NB4 (cell line): ENCODE data around the gene LMO1.
A peak's percentile ranks its signal among the peaks of the same experiment; 100 is the strongest.

Experiments used
- DNase-seq: peaks from one replicate; pipeline ENCODE4 v3.0.0; 2010; ENCODE audit warnings: low read depth
- H3K4me3 ChIP-seq: one replicate; pipeline ENCODE4 v1.5.1; 2011; ENCODE audit warnings: mild to moderate bottlenecking, low read depth, low read length, moderate library complexity
- CTCF ChIP-seq: IDR thresholded peaks from one replicate; pipeline ENCODE4 v1.5.1; 2012; ENCODE audit warnings: low read depth, low read length
- MAX ChIP-seq: IDR thresholded peaks from 2 replicates; pipeline ENCODE4 v1.6.1; 2011; ENCODE audit warnings: low read depth, low read length
- MYC ChIP-seq: IDR thresholded peaks from 2 replicates; pipeline ENCODE4 v1.6.1; 2011; ENCODE audit warnings: low read depth, low read length
- POLR2A ChIP-seq: IDR thresholded peaks from 2 replicates; pipeline ENCODE4 v1.6.1; 2011; ENCODE audit warnings: mild to moderate bottlenecking; ENCODE audit not compliant: insufficient read length; ENCODE audit errors: extremely low read depth

LMO1 gene

GRCh38 chr11:8263769-8264410 lies at the start of gene LMO1:
Gene LMO1 (minus strand): TSS chr11:8263878. CDS start chr11:8263362, 516 bp downstream.
- peak; percentile 70 for DNase-seq
- H3K4me3 ChIP-seq: no peak within 1 kb of the TSS
- TF ChIP-seq MYC (no peak; the same call in 1 of the 2 replicates), MAX (no peak), POLR2A (no peak), CTCF (peak; percentile 83)

- TF ChIP-seq MAX (no peak), POLR2A (no peak), CTCF (no peak), MYC (no peak)
- no peak for DNase-seq
- no peak overlapping the region for H3K4me3 ChIP-seq
These were observed 49.3 kb upstream of the LMO1 start for GRCh38 chr11:8312986-8313385.

- no peak for DNase-seq
- no peak for TF ChIP-seq POLR2A
- TF ChIP-seq CTCF: no peak
- no peak for TF ChIP-seq MAX
- TF ChIP-seq MYC: no peak
- no peak overlapping the region for H3K4me3 ChIP-seq
These were observed 47.7 kb upstream of the LMO1 start for GRCh38 chr11:8311366-8311765.

GRCh38 chr11:8310743-8311298 lies 47.1 kb upstream of the LMO1 start:
- no peak for TF ChIP-seq MAX
- TF ChIP-seq POLR2A: no peak
- TF ChIP-seq CTCF: no peak
- no peak for TF ChIP-seq MYC
- H3K4me3 ChIP-seq: no peak overlapping the region
- DNase-seq: no peak

GRCh38 chr11:8309862-8310261 lies 46.2 kb upstream of the LMO1 start:
- TF ChIP-seq MYC (no peak), POLR2A (no peak), MAX (no peak), CTCF (no peak)
- no peak overlapping the region for H3K4me3 ChIP-seq
- no peak for DNase-seq
